Epithelial cell of esophagus (primary cell): ENCODE measurements around the gene MDK.

Experiments
- DNase-seq: peaks from one replicate; pipeline ENCODE4 v3.0.0; 2010; ENCODE audit warnings: low read depth
- H3K4me3 ChIP-seq: 2 replicates; pipeline ENCODE4 v1.5.1; 2011; ENCODE audit warnings: mild to moderate bottlenecking, low read length, control low read depth
- TF ChIP-seq, protein P1 (sequence below): IDR thresholded peaks from 2 replicates; pipeline ENCODE4 v1.5.1; 2011; ENCODE audit warnings: low read depth, mild to moderate bottlenecking, low read length, control low read depth, inconsistent platforms; ENCODE audit not compliant: insufficient read depth; ENCODE audit errors: missing control alignments

Gene MDK

DNA sequence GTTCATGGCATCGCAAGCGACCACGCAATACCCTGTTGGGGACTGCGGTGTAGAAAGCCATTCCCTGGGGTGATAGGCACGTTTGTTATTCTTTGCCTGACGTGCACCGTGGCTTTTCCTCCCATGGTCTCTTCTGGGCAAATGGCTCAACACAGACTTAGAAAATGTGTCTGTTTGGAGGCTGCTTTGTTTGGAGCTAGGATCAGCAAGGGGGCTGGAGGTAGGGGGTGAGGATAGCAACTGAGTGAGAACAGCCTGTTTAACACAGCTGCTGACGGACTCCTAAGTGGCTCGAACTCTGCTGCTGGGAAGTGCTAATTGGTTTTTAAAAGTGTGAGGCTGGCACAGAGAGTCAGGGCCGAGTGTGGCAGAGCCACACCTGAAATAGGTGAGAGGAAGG lies 26.2 kb downstream of the MDK start:
- H3K4me3 ChIP-seq = no peak overlapping the region
- no peak for DNase-seq
- TF ChIP-seq, protein P1, sequence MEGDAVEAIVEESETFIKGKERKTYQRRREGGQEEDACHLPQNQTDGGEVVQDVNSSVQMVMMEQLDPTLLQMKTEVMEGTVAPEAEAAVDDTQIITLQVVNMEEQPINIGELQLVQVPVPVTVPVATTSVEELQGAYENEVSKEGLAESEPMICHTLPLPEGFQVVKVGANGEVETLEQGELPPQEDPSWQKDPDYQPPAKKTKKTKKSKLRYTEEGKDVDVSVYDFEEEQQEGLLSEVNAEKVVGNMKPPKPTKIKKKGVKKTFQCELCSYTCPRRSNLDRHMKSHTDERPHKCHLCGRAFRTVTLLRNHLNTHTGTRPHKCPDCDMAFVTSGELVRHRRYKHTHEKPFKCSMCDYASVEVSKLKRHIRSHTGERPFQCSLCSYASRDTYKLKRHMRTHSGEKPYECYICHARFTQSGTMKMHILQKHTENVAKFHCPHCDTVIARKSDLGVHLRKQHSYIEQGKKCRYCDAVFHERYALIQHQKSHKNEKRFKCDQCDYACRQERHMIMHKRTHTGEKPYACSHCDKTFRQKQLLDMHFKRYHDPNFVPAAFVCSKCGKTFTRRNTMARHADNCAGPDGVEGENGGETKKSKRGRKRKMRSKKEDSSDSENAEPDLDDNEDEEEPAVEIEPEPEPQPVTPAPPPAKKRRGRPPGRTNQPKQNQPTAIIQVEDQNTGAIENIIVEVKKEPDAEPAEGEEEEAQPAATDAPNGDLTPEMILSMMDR = no peak

DNA sequence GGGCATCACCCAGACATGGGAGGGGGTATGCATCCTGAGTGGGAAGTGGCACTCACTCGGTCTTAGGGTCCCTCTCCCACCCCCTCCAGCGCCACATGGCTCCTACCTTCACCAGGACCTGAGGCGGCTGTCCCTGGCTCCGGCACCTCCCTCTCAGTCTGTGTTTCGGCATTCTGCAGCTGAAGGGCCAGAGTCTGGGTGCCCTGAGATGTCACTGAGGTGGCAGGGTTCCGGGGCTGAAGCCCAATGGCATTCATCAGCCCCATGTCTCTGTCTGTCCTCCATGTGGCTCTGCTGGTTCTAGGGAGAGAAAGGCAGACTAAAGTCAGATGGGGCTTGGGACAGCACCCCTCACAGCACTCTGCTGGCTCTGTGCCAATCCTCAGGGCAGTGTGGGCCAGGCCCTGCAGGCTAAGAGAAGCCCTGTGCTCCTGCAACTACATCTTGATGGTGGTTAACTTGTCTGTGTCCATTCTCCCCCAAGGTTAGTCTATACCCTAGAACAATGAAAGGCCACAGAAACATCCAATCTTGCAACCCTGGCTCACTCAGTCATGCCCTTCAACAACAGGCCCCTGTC lies 27.0 kb downstream of the MDK start:
- TF ChIP-seq, protein P1 = no peak
- H3K4me3 ChIP-seq = no peak overlapping the region
- DNase-seq = no peak

DNA sequence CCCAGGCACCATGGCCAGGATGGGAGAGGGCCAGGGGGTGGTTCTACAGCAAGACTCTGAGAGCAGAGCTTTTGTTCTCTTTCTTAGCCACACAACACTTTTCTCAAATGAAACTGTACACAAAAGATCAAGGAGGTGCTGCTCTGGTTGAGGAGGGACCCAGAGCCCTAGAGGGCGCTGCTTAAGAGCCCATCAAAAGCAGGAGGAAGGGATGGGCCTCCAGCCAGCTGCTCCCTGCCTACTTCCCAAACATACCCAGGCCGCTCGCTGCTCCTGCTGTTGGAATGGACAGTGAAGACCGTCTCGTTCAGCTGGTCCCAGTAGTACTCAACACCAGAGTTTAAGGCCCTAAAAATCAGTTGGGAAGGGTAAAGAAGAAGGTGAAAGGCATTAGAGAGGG lies 28.6 kb downstream of the MDK start:
- TF ChIP-seq, protein P1 = peak; percentile 7
- no peak for DNase-seq
- no peak overlapping the region for H3K4me3 ChIP-seq

- peak; percentile 42 for DNase-seq
- TF ChIP-seq, protein P1 = no peak
- no peak overlapping the region for H3K4me3 ChIP-seq
Measured at GRCh38 chr11:46413760-46414465, 32.4 kb downstream of the MDK start.

GRCh38 chr11:46414466-46414796 lies 33.0 kb downstream of the MDK start:
- TF ChIP-seq, protein P1 = no peak

DNA sequence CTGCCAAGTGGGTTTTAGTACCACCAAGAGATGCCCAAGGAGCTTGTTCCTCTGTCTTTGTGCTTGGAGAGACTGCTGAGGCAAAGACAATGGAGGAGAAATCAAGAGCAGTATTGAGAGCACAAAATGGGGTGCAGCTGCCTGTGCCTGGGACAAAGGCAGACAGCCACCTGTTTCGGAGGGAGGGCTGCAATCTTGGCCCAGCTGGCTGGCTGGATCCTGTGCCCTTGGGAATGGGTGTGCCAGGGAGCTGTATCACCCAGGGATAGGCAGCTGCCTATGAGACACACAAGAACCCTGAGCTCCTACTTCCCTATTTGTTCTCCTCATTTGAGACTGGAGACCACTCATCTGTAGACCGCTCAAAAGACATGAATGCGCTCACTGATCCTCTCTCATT lies 33.4 kb downstream of the MDK start:
- TF ChIP-seq, protein P1 = no peak
- DNase-seq = no peak
- no peak overlapping the region for H3K4me3 ChIP-seq

More at GRCh38 chr11:46414466-46414796, 33.0 kb downstream of the MDK start:
- no peak overlapping the region for H3K4me3 ChIP-seq
- no peak for DNase-seq

- H3K4me3 ChIP-seq = no peak overlapping the region
- DNase-seq = no peak
- TF ChIP-seq, protein P1 = no peak
Measured at GRCh38 chr11:46417711-46418110, 36.2 kb downstream of the MDK start.
